Peyer's patch (tissue), 4 donors: ENCODE results near the gene TTC27. TPM values are rescaled to one million over a fixed set of nuclear protein-coding genes. Genes with fewer than 3 reads are reported as not detected.

Experiments used
- DNase-seq, 3 donors: peaks; one replicate each; pipeline ENCODE4 v3.0.0-alpha.2; 2017 to 2019
- H3K27ac ChIP-seq, 4 donors: fragments of 200-600 bp; sonication (generic); one replicate each; pipeline ENCODE4 v1.5.1; 2016 to 2019
- H3K27me3 ChIP-seq, 2 donors: fragments of 200-600 bp; sonication (generic); one replicate each; pipeline ENCODE4 v1.5.1; 2019
- H3K36me3 ChIP-seq, 3 donors: fragments of 200-600 bp; sonication (generic); one replicate each; pipeline ENCODE4 v1.5.1; 2016 to 2019
- H3K4me1 ChIP-seq, 4 donors: fragments of 200-600 bp; sonication (generic); one replicate each; pipeline ENCODE4 v1.5.1; 2016 to 2019
- H3K4me3 ChIP-seq, 4 donors: fragments of 200-600 bp; sonication (generic); 1 replicate in 3 of 4; 2 replicates in 1 of 4; pipeline ENCODE4 v1.5.1; 2016 to 2019; ENCODE audit warnings: mild to moderate bottlenecking in 1 of 4
- H3K9me3 ChIP-seq, 4 donors: fragments of 200-600 bp; sonication (generic); one replicate each; pipeline ENCODE4 v1.5.1; 2016 to 2019; ENCODE audit warnings: mild to moderate bottlenecking in 1 of 4
- CTCF ChIP-seq, 6 experiments: fragments of 450-650 bp in 4 of 6; fragments of 200-600 bp in 2 of 6; sonication (generic) in 1 of 6; IDR thresholded peaks; one replicate each; pipeline ENCODE4 v1.5.1; 2017 to 2019; ENCODE audit warnings: antibody characterized with exemption in 6 of 6, mild to moderate bottlenecking in 3 of 6, moderate library complexity in 1 of 6
- POLR2A ChIP-seq, 2 donors: fragments of 450-650 bp; IDR thresholded peaks; one replicate each; pipeline ENCODE4 v1.5.1; 2017; ENCODE audit warnings: antibody characterized with exemption in 2 of 2, mild to moderate bottlenecking in 2 of 2, moderate library complexity in 2 of 2
- total RNA-seq, 4 donors: library from RNA; depleted of rRNA; stranded (reverse); fragments of >200 nt; gene quantifications; one replicate each; pipeline ENCODE4 v1.1.0, GENCODE V29; 2016

TTC27 gene
- total RNA-seq, 4 donors from 2014 or later = 9.5 to 28.6 (median 12.4) TPM

- no peak for DNase-seq
- peaks cover 0 to 50% (median 0%) of the 10 kb centered on the region in 3 donors for H3K36me3 ChIP-seq
- H3K9me3 ChIP-seq = no peaks in the 10 kb centered on the region
- TF ChIP-seq CTCF (IDR thresholded peaks at IDR 0.05) (no peak), POLR2A (IDR thresholded peaks at IDR 0.05) (no peak)
- no peaks in the 10 kb centered on the region for H3K4me1 ChIP-seq
- no peak overlapping the region for H3K27ac ChIP-seq
- no peaks in the 10 kb centered on the region for H3K27me3 ChIP-seq
- H3K4me3 ChIP-seq = no peak overlapping the region
Measured at GRCh38 chr2:32647180-32647651, 19.4 kb downstream of the TTC27 start.

- Histone ChIP-seq H3K36me3 (peaks cover 0 to 25% (median 0%) of the 10 kb centered on the region in 3 donors), H3K27me3 (no peaks in the 10 kb centered on the region), H3K9me3 (no peaks in the 10 kb centered on the region), H3K4me1 (no peaks in the 10 kb centered on the region), H3K27ac (no peak overlapping the region), H3K4me3 (no peak overlapping the region)
- no peak for TF ChIP-seq POLR2A (IDR thresholded peaks at IDR 0.05)
- TF ChIP-seq CTCF (IDR thresholded peaks at IDR 0.05) = no peak
- no peak for DNase-seq
Measured at GRCh38 chr2:32652555-32653209, 24.8 kb downstream of the TTC27 start.

GRCh38 chr2:32656069-32656468, 28.2 kb downstream of the TTC27 start:
- H3K36me3 ChIP-seq = no peaks in the 10 kb centered on the region
- no peaks in the 10 kb centered on the region for H3K4me1 ChIP-seq
- no peak overlapping the region for H3K27ac ChIP-seq
- TF ChIP-seq POLR2A (IDR thresholded peaks at IDR 0.05) = no peak
- TF ChIP-seq CTCF (IDR thresholded peaks at IDR 0.05) = no peak
- H3K4me3 ChIP-seq = no peak overlapping the region
- H3K27me3 ChIP-seq = no peaks in the 10 kb centered on the region
- H3K9me3 ChIP-seq = no peaks in the 10 kb centered on the region
- DNase-seq = no peak

- no peak for DNase-seq
- Histone ChIP-seq H3K4me3 (no peak overlapping the region), H3K4me1 (no peaks in the 10 kb centered on the region), H3K36me3 (peaks cover 0 to 4% (median 0%) of the 10 kb centered on the region in 3 donors), H3K27me3 (no peaks in the 10 kb centered on the region), H3K27ac (no peak overlapping the region), H3K9me3 (no peaks in the 10 kb centered on the region)
- no peak for TF ChIP-seq CTCF (IDR thresholded peaks at IDR 0.05)
- TF ChIP-seq POLR2A (IDR thresholded peaks at IDR 0.05) = no peak
Measured at GRCh38 chr2:32663864-32664263, 36.0 kb downstream of the TTC27 start.

- Histone ChIP-seq H3K4me3 (no peak overlapping the region), H3K4me1 (no peaks in the 10 kb centered on the region), H3K27ac (no peak overlapping the region), H3K36me3 (peaks cover 0 to 4% (median 0%) of the 10 kb centered on the region in 3 donors), H3K9me3 (no peaks in the 10 kb centered on the region), H3K27me3 (no peaks in the 10 kb centered on the region)
- no peak for TF ChIP-seq CTCF (IDR thresholded peaks at IDR 0.05)
- TF ChIP-seq POLR2A (IDR thresholded peaks at IDR 0.05) = no peak
- DNase-seq = no peak
Measured at GRCh38 chr2:32666704-32667103, 38.9 kb downstream of the TTC27 start.
